ENCODE results near the gene SLAMF9. TPM values are rescaled to one million over a fixed set of nuclear protein-coding genes. Genes with fewer than 3 reads are reported as not detected.

The SLAMF9 gene
- total and polyA plus RNA-seq, 3 experiments from 2014 or later = not detected

- no peak overlapping the region for H3K4me3 Mint-ChIP-seq
- no peaks in the 10 kb centered on the region for H3K4me1 ChIP-seq (ENCODE audit: insufficient read depth, low read length)
- DNase-seq = no peak
- H3K27ac ChIP-seq (ENCODE audit: low read depth, low read length) = no peak overlapping the region
- POLR2A ChIA-PET = no interaction called here
- no peaks in the 10 kb centered on the region for H3K9me3 ChIP-seq (ENCODE audit: low read length)
- peaks cover 18 to 52% of the 10 kb centered on the region in 2 donors for H3K27me3 Mint-ChIP-seq
- H3K36me3 Mint-ChIP-seq = no peaks in the 10 kb centered on the region
- no peaks in the 10 kb centered on the region for H3K9me3 Mint-ChIP-seq
- H3K4me1 Mint-ChIP-seq = peaks cover 0 to 6% (median 0%) of the 10 kb centered on the region in 3 donors
- CTCF ChIA-PET = no interaction called here
- no peak overlapping the region for H3K4me3 ChIP-seq (ENCODE audit: low read length)
- no peaks in the 10 kb centered on the region for H3K27me3 ChIP-seq (ENCODE audit: insufficient read depth, low read length, poor library complexity, severe bottlenecking)
- no peaks in the 10 kb centered on the region for H3K36me3 ChIP-seq (ENCODE audit: insufficient read depth, low read length)
- no peak overlapping the region for H3K27ac Mint-ChIP-seq
Measured at GRCh38 chr1:159990005-159990404, 36.0 kb upstream of the SLAMF9 start.

- H3K36me3 ChIP-seq (ENCODE audit: insufficient read depth, low read length) = no peaks in the 10 kb centered on the region
- no peak overlapping the region for H3K4me3 ChIP-seq (ENCODE audit: low read length)
- no peak overlapping the region for H3K27ac ChIP-seq (ENCODE audit: low read depth, low read length)
- ChIA-PET POLR2A (no interaction called here), CTCF (no interaction called here)
- Mint-ChIP-seq H3K36me3 (no peaks in the 10 kb centered on the region), H3K27me3 (peaks cover 18 to 55% of the 10 kb centered on the region in 2 donors), H3K4me1 (peaks cover 0 to 6% (median 0%) of the 10 kb centered on the region in 3 donors), H3K27ac (no peak overlapping the region), H3K9me3 (no peaks in the 10 kb centered on the region), H3K4me3 (no peak overlapping the region)
- DNase-seq = no peak
- H3K4me1 ChIP-seq (ENCODE audit: insufficient read depth, low read length) = no peaks in the 10 kb centered on the region
- no peaks in the 10 kb centered on the region for H3K9me3 ChIP-seq (ENCODE audit: low read length)
- no peaks in the 10 kb centered on the region for H3K27me3 ChIP-seq (ENCODE audit: insufficient read depth, low read length, poor library complexity, severe bottlenecking)
Measured at GRCh38 chr1:159989581-159989980, 35.5 kb upstream of the SLAMF9 start.

- Histone ChIP-seq H3K9me3 (ENCODE audit: low read length) (no peaks in the 10 kb centered on the region), H3K36me3 (ENCODE audit: insufficient read depth, low read length) (no peaks in the 10 kb centered on the region), H3K27me3 (ENCODE audit: insufficient read depth, low read length, poor library complexity, severe bottlenecking) (no peaks in the 10 kb centered on the region), H3K4me1 (ENCODE audit: insufficient read depth, low read length) (no peaks in the 10 kb centered on the region), H3K4me3 (ENCODE audit: low read length) (no peak overlapping the region), H3K27ac (ENCODE audit: low read depth, low read length) (no peak overlapping the region)
- H3K4me1 Mint-ChIP-seq = peaks cover 0 to 6% (median 0%) of the 10 kb centered on the region in 3 donors
- POLR2A ChIA-PET = no interaction called here
- no peak overlapping the region for H3K4me3 Mint-ChIP-seq
- CTCF ChIA-PET = no interaction called here
- H3K27ac Mint-ChIP-seq = peak overlapping the region in 1 of 8 donors; percentile 18
- H3K36me3 Mint-ChIP-seq = no peaks in the 10 kb centered on the region
- H3K27me3 Mint-ChIP-seq = peaks cover 13 to 59% of the 10 kb centered on the region in 2 donors
- H3K9me3 Mint-ChIP-seq = no peaks in the 10 kb centered on the region
- DNase-seq = no peak
Measured at GRCh38 chr1:159988006-159988405, 34.0 kb upstream of the SLAMF9 start.

- Histone ChIP-seq H3K4me3 (ENCODE audit: low read length) (no peak overlapping the region), H3K4me1 (ENCODE audit: insufficient read depth, low read length) (no peaks in the 10 kb centered on the region), H3K27ac (ENCODE audit: low read depth, low read length) (no peak overlapping the region), H3K9me3 (ENCODE audit: low read length) (no peaks in the 10 kb centered on the region), H3K27me3 (ENCODE audit: insufficient read depth, low read length, poor library complexity, severe bottlenecking) (no peaks in the 10 kb centered on the region), H3K36me3 (ENCODE audit: insufficient read depth, low read length) (no peaks in the 10 kb centered on the region)
- Mint-ChIP-seq H3K4me1 (peaks cover 0 to 6% (median 0%) of the 10 kb centered on the region in 3 donors), H3K36me3 (no peaks in the 10 kb centered on the region), H3K9me3 (no peaks in the 10 kb centered on the region), H3K4me3 (no peak overlapping the region), H3K27me3 (peaks cover 10 to 59% of the 10 kb centered on the region in 2 donors), H3K27ac (no peak overlapping the region)
- DNase-seq = no peak
- ChIA-PET POLR2A (no interaction called here), CTCF (interaction anchor here (1.7 kb wide), 1 partner anchor 20 kb away, joined by 5 read pairs; no protein-coding TSS in a partner anchor)
Measured at GRCh38 chr1:159987186-159987585, 33.1 kb upstream of the SLAMF9 start.

- DNase-seq = no peak
- POLR2A ChIA-PET = no interaction called here
- H3K36me3 Mint-ChIP-seq = no peaks in the 10 kb centered on the region
- Histone ChIP-seq H3K4me3 (ENCODE audit: low read length) (no peak overlapping the region), H3K36me3 (ENCODE audit: insufficient read depth, low read length) (no peaks in the 10 kb centered on the region), H3K27ac (ENCODE audit: low read depth, low read length) (no peak overlapping the region), H3K4me1 (ENCODE audit: insufficient read depth, low read length) (no peaks in the 10 kb centered on the region), H3K27me3 (ENCODE audit: insufficient read depth, low read length, poor library complexity, severe bottlenecking) (no peaks in the 10 kb centered on the region), H3K9me3 (ENCODE audit: low read length) (no peaks in the 10 kb centered on the region)
- H3K4me1 Mint-ChIP-seq = peaks cover 0 to 3% (median 0%) of the 10 kb centered on the region in 3 donors
- no peaks in the 10 kb centered on the region for H3K9me3 Mint-ChIP-seq
- no peak overlapping the region for H3K4me3 Mint-ChIP-seq
- CTCF ChIA-PET = interaction anchor here (1.7 kb wide), 1 partner anchor 21 kb away, joined by 5 read pairs; no protein-coding TSS in a partner anchor
- H3K27ac Mint-ChIP-seq = no peak overlapping the region
- peaks cover 12 to 60% of the 10 kb centered on the region in 2 donors for H3K27me3 Mint-ChIP-seq
Measured at GRCh38 chr1:159986531-159986930, 32.5 kb upstream of the SLAMF9 start.

- no peak overlapping the region for H3K4me3 Mint-ChIP-seq
- Histone ChIP-seq H3K36me3 (ENCODE audit: insufficient read depth, low read length) (no peaks in the 10 kb centered on the region), H3K27ac (ENCODE audit: low read depth, low read length) (no peak overlapping the region), H3K4me1 (ENCODE audit: insufficient read depth, low read length) (no peaks in the 10 kb centered on the region), H3K27me3 (ENCODE audit: insufficient read depth, low read length, poor library complexity, severe bottlenecking) (no peaks in the 10 kb centered on the region), H3K9me3 (ENCODE audit: low read length) (no peaks in the 10 kb centered on the region), H3K4me3 (ENCODE audit: low read length) (no peak overlapping the region)
- H3K9me3 Mint-ChIP-seq = no peaks in the 10 kb centered on the region
- H3K36me3 Mint-ChIP-seq = no peaks in the 10 kb centered on the region
- H3K27ac Mint-ChIP-seq = no peak overlapping the region
- peaks cover 12 to 56% of the 10 kb centered on the region in 2 donors for H3K27me3 Mint-ChIP-seq
- CTCF ChIA-PET = interaction anchor here (1.7 kb wide), 1 partner anchor 21 kb away, joined by 5 read pairs; no protein-coding TSS in a partner anchor
- no peaks in the 10 kb centered on the region for H3K4me1 Mint-ChIP-seq
- no peak for DNase-seq
- POLR2A ChIA-PET = no interaction called here
Measured at GRCh38 chr1:159986093-159986492, 32.1 kb upstream of the SLAMF9 start.

GRCh38 chr1:159985473-159985872, 31.4 kb upstream of the SLAMF9 start:
- peaks cover 15 to 56% of the 10 kb centered on the region in 2 donors for H3K27me3 Mint-ChIP-seq
- H3K27me3 ChIP-seq (ENCODE audit: insufficient read depth, low read length, poor library complexity, severe bottlenecking) = no peaks in the 10 kb centered on the region
- H3K36me3 ChIP-seq (ENCODE audit: insufficient read depth, low read length) = no peaks in the 10 kb centered on the region
- H3K9me3 ChIP-seq (ENCODE audit: low read length) = no peaks in the 10 kb centered on the region
- H3K9me3 Mint-ChIP-seq = no peaks in the 10 kb centered on the region
- H3K4me3 Mint-ChIP-seq = no peak overlapping the region
- H3K27ac ChIP-seq (ENCODE audit: low read depth, low read length) = no peak overlapping the region
- ChIA-PET POLR2A (no interaction called here), CTCF (interaction anchor here (1.7 kb wide), 1 partner anchor 22 kb away, joined by 5 read pairs; no protein-coding TSS in a partner anchor)
- H3K4me1 Mint-ChIP-seq = no peaks in the 10 kb centered on the region
- H3K36me3 Mint-ChIP-seq = no peaks in the 10 kb centered on the region
- H3K4me3 ChIP-seq (ENCODE audit: low read length) = no peak overlapping the region
- DNase-seq = no peak
- no peaks in the 10 kb centered on the region for H3K4me1 ChIP-seq (ENCODE audit: insufficient read depth, low read length)
- no peak overlapping the region for H3K27ac Mint-ChIP-seq

- H3K27me3 Mint-ChIP-seq = peaks cover 13 to 60% of the 10 kb centered on the region in 2 donors
- H3K36me3 ChIP-seq (ENCODE audit: insufficient read depth, low read length) = no peaks in the 10 kb centered on the region
- H3K9me3 ChIP-seq (ENCODE audit: low read length) = no peaks in the 10 kb centered on the region
- ChIA-PET CTCF (no interaction called here), POLR2A (no interaction called here)
- H3K27ac Mint-ChIP-seq = peak overlapping the region in 1 of 8 donors; percentile 11
- H3K4me1 ChIP-seq (ENCODE audit: insufficient read depth, low read length) = no peaks in the 10 kb centered on the region
- no peaks in the 10 kb centered on the region for H3K9me3 Mint-ChIP-seq
- H3K27ac ChIP-seq (ENCODE audit: low read depth, low read length) = no peak overlapping the region
- no peaks in the 10 kb centered on the region for H3K27me3 ChIP-seq (ENCODE audit: insufficient read depth, low read length, poor library complexity, severe bottlenecking)
- H3K4me3 Mint-ChIP-seq = no peak overlapping the region
- DNase-seq = no peak
- H3K4me3 ChIP-seq (ENCODE audit: low read length) = no peak overlapping the region
- no peaks in the 10 kb centered on the region for H3K4me1 Mint-ChIP-seq
- H3K36me3 Mint-ChIP-seq = no peaks in the 10 kb centered on the region
Measured at GRCh38 chr1:159983681-159984080, 29.6 kb upstream of the SLAMF9 start.

GRCh38 chr1:159982280-159982679, 28.2 kb upstream of the SLAMF9 start:
- Histone ChIP-seq H3K9me3 (ENCODE audit: low read length) (no peaks in the 10 kb centered on the region), H3K36me3 (ENCODE audit: insufficient read depth, low read length) (no peaks in the 10 kb centered on the region), H3K4me1 (ENCODE audit: insufficient read depth, low read length) (no peaks in the 10 kb centered on the region), H3K4me3 (ENCODE audit: low read length) (no peak overlapping the region), H3K27ac (ENCODE audit: low read depth, low read length) (no peak overlapping the region), H3K27me3 (ENCODE audit: insufficient read depth, low read length, poor library complexity, severe bottlenecking) (no peaks in the 10 kb centered on the region)
- Mint-ChIP-seq H3K4me3 (no peak overlapping the region), H3K36me3 (no peaks in the 10 kb centered on the region), H3K9me3 (no peaks in the 10 kb centered on the region), H3K27me3 (peaks cover 14 to 52% of the 10 kb centered on the region in 2 donors), H3K27ac (no peak overlapping the region), H3K4me1 (no peaks in the 10 kb centered on the region)
- ChIA-PET CTCF (no interaction called here), POLR2A (no interaction called here)
- no peak for DNase-seq

Data from CD8-positive, alpha-beta memory T cell (primary cell).